Muscle of arm (tissue), 12 donors: Measurements from ENCODE around the gene SNAPIN. TPM values are rescaled to one million over a fixed set of nuclear protein-coding genes. Genes with fewer than 3 reads are reported as not detected.
A peak's percentile ranks its signal among the peaks of the same experiment; 100 is the strongest.
"Not testable (repeated sequence)": the region's sequence is repeated elsewhere in the genome, so short reads cannot be mapped to it uniquely, and the experiment has no call there.

ENCODE experiments used
- DNase-seq: peaks from one replicate; pipeline ENCODE4 v3.0.0-alpha.2; 2013
- polyA plus RNA-seq, 12 donors: library from polyadenylated mRNA; unstranded; fragments of 120-200 nt; gene quantifications; one replicate each; pipeline ENCODE4 v1.2.1, GENCODE V29; 2013; ENCODE audit not compliant: insufficient read length in 12 of 12

SNAPIN gene
- polyA plus RNA-seq, 12 donors, result 31.5 to 54.8 (median 50.2) TPM; not detected in 1

DNA sequence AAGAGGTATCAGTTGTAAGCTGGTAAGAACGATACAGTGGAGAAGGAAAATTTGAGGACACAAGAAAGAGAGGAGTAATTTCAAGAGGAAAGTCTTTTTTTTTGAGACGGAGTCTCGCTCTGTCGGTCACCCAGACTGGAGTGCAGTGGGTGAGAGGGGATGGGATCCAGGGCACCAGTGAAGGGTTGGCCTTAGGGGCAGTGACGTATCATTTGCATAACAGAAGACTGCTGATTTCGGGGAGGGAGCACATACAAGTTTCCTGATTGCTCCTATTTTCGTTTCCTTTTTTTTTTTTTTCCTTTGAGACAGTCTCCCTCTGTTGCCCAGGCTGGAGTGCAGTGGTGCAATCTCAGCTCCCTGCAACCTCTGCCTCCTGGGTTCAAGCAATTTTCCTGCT is 35.4 kb upstream of the SNAPIN start:
- DNase-seq, result no peak

DNA sequence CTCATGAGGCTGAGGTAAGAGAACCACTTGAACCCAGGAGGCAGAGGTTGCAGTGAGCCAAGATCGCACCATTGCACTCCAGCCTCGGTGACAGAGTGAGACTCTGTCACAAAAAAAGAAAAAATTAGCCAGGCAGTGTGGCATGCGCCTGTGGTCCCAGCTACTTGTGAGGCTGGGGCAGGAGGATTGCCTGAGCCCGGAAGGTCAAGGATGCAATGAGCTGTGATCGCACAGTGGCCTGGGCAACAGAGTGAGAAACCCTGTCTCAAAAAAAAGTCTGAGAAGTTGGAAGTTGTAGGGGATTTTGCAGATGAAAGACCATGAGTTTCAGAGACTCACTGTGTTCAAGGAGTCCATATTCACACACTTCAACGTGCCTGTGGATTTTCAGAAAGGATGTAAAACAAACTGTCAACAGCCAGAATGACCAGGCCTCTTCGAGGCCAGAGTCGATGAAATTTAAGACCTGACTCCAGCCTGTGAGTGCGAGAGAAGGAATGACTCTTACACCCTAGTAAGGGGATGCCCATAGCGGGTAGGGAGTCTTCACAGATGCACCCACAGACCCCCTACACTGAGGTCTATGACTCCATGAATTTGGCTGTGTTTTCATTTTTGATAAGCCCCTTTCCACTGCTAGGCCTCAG is 33.4 kb upstream of the SNAPIN start:
- DNase-seq, result no peak

DNA sequence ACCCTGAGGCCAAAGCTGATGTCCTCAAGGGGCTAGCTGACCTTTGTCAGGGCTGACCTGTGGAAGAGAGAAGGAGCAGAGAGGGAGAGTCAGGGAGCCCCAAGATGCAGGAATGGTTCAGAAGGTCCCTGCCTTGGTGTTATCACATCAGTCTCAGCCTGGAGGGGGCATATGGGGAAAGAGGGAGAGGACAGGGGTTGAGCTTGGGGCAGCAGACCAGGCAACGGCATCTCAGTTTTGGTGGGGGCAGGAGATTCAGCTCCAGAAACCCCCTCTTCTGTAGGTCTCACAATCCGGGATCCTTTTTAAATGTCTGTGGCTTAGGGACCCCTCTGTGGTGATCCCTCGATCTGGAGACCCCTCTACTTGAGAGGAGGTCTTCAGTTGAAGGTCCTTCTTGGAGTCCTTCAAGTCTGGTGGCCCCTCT is 32.0 kb upstream of the SNAPIN start:
- DNase-seq, result no peak

DNA sequence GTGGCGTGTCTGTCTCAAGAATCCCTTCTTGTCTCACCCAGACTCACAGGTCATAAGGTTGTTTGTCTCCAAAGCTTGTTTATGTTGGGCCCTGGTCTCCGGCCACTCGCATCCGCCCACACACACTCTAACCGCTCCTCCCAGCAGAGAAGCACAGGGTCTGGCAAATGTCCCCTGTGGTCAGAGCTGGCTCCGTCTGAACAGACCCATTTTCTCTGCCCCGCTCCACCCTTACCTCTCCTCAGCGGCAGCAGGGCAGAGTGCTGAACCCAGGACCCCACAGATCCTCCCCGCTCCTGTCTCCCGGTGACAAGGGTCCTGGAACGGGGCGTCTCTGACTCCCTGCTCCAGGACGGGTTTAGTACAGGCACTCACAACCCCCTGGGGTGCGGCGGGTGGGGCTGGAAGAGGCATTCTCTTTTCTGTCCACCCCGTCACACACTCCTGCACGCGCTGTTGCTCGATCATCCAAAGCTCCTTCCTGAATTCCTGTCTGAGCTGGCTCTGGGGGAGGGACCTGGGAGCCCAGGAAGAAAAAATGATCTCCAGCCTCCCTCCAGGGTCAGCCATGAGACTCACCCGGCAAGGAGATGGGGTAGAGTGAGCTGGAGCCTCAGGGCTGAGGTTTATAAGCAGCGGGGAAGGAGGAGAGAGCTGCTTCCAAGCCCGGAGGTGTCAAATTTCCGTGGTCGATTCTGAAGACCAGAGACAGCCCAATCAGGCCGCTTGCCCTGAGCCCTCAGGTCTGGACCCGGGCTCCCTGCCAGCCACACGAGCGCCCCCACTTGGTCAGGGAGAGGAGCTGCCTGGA is 31.4 kb upstream of the SNAPIN start, which contains the start of gene S100A13:
TSS of gene S100A13 (minus strand) at position 602 of the 811 bp plus-strand sequence. CDS start 1,033 bp downstream, outside the sequence.
- peak; percentile 84 for DNase-seq

DNA sequence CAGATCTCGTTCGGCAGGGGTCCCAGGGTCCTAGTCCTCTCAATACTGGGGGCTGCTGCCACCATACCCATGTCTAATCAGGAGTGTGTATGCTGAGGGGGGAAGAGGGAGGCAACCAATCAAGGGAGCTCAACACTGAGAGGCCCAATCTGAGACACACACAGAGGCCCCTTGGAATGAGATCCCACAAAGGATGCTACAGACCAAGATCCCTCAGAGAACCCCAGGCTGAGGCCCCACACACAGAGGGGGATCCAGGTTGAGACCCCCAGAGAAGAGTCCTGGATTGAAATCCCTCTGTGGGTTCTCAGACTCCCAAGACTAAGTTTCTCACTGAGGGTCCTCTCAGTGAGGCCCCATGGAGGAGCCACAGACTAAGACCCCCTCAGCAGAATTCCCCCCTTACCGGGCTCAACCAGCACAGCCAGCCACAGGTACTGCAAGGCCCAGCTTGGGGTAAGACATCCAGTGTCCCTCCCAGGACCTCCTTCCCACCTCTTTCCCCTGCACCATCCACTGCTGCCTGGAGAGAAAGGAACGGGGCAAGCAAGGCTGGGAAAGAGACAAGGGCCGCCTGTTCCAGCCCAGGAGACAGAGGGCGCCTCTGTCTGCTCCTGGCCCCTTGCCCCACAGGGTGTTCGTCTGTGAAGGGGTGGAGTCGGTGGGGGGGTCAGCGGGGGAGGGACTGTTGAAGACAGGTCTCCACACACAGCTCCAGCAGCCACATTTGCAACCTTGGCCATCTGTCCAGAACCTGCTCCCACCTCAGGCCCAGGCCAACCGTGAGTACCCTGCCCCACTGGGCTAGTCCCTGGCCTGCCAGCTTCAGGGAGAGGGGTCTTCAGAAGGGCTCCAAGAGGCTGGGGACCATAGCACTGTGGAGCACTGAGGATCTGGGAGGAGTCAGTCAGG is 30.5 kb upstream of the SNAPIN start, which contains the start of gene S100A1:
TSS of gene S100A1 (plus strand) at position 720 of the 912 bp plus-strand sequence. CDS start 2,088 bp downstream, outside the sequence.
- no peak for DNase-seq

DNA sequence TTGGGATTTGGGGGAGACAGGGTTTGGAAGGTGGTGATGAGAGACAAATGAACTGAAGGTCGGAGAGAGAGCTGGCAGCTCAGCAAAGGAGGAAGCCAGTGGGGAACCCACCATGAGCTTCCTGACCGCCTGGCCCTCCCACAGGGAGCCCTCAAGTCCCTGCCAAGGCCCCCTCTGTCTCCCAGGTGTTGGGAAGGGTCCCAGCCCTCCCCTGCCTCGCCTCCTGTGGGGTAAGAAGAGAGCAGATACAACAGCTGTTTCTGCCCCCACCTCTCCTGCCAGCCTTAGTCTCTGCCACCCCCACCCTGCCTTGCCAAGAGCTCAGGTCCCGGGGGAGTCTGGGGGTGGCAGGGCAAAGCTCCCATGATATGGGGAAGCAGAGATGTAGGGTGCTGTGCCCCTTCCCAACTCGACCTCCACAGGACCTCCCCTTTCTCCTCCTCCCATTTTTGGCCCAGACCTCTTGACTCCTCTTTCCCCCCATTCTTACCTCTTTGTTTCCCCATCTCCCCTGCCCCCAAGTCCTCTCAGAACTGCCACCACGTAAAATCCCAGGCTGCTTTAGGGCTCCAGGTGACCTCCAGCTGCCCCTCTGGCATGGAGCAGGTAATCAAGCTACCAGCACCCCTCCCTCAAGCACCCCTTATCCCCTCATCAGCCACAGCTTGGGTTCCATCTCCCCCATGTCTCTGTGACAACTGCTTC is 29.7 kb upstream of the SNAPIN start:
- DNase-seq, result no peak

DNA sequence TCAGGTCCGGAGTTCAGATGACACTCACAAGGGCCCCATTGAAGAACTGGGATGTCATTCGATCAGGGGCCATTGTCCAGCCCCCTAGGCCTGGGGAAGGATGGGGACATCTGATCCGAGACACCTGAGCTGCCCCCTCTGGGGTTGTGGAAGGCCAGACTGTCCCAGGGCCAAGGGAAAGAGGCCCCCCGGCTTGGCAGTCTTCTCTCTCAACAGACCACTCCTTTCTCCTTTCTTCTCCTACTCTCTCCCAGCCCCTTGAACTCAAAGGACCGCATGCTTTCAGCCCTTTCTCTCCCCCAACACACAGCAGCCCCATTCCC is 29.2 kb upstream of the SNAPIN start:
- no peak for DNase-seq

DNA sequence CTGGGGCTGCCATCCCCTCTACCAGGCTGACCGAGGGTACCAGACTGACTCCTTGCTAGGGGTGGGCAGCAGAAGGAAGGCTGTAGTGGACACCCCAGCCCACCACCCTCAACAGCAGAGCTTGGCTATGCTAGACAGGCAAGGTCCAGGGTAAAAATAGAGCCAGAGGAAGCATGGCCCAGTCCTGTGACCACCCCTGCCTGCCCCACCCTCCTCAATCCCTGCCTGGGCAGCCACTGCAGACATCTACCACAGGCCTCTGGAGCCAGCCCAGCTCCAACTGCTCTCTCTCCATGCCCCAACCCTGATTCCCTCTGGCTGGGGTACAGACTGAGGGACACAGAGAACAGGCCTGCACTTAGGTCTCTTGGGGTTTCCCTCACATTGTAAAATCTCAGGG is 28.5 kb upstream of the SNAPIN start:
- DNase-seq, result no peak

DNA sequence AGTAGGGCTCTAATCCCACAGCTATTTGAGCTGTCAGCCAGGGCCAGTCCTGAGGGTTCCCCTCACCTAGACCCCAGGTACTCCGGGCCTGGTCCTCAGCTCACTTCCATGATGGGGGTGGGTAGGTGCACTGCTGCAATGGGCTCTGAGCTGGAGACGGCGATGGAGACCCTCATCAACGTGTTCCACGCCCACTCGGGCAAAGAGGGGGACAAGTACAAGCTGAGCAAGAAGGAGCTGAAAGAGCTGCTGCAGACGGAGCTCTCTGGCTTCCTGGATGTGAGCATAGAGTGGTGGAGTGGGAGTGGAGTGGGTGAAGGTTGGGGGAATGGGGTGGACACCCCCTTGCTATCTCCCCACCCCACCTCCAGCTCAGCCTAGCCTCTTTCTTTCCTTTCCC is 28.1 kb upstream of the SNAPIN start:
- no peak for DNase-seq

DNA sequence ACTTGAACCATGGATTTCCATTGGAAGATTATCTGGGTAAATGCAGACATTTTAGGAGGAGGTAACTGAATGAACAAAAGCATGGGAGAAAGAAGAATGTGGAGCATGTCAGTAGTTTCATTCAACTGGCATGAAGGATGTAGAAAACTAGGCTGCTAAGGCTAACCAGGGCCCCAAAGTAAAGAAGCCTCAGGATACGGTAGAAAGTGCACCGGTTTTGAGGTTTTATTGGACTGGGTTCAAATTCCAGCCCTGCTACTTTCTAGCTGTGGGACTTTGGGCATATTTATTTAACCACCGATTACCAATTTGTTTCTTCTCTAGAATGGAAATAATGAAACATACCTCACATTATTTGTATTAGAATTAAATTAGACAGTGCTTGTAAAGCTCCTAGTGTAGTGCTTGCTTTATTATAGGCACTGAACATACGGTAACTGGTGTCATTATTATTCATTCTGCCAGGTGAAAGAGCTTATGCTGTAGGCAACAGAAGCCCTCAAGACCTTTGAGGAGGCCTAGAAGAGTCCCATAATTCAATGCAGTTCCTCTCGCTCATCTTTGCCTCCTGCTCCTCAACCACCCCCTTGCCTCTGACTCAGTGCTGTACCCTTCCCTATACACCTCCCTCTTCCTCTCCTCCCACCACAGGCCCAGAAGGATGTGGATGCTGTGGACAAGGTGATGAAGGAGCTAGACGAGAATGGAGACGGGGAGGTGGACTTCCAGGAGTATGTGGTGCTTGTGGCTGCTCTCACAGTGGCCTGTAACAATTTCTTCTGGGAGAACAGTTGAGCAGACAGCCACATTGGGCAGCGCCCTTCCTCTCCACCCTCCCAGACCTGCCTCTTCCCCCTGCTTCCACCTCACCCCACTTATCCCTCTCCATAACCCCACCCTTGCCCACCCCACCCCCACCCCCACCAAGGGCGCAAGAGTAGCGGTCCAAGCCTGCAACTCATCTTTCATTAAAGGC is 27.2 kb upstream of the SNAPIN start:
- no peak for DNase-seq

DNA sequence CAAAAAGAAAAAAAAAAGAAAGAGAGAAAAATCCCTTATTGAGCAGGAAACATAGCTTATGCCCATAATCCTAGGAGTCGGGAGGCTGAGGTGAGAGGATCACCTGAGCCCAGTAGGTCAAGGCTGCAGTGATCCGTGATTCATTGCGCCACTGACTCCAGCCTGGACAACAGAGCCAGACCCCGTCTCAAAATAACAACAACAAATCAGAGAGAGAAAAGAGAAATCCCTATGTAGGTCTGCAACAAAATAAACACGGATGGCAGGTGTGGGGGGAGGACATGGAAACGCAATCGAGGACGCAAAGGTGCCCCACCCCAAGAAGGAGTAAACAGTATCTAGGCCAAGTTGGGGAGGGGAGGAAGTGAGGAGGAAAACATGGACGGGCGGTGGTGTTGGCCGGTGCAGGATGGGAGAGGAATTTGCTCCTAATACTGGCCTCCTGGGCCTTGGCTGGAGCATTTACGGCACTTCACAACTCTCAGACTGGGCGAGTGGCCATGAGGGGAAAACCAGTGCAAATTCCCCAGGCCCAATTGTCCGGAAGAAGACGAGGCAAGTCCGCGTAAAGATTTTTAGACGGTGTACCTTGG is 25.2 kb upstream of the SNAPIN start:
- DNase-seq, result no peak

DNA sequence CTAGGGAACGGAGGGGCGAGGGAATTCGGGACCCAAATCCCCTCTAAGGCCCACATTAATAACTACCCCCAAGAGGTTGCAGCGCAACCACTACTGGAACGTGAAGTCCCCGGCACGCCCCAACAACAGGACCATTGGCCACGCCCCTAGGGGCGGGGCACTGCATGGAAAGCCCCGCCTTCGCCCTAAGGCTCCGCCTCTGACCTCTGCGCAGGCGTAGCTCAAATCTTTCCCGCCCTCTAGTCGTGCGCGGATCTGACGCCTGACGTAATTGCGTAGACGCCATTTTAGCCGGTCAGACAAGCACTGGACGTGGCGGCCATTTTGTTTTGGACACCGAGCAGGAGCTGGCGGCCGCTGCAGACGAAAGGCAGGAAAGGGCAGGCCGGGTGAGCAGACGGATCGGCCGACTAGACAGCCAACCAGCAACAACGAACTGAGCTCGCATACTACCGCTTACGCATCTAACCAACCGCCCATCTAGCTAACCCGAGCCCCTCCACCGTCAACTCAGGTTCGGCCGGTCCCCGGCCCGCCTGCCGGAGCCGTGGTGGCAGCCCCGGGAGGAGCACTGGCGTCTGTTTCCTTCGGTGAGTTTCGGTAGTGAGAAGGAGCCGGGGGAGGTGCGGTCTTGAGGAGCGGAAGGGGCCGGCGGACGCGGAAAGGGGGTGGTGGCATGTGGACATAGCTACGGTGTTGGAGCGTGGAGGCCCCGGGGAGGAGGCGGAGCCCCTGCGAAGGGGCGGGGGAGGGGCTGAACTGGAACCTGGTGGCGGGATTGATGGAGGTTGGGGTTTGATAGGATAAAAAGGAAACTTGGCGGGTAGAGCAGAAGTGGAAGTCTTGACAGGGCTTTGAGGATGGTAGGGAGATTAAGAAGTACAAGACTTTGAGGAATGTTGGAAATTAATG is 24.5 kb upstream of the SNAPIN start, which contains the start of gene CHTOP:
TSS of gene CHTOP (plus strand) at position 313 of the 912 bp plus-strand sequence. CDS start 2,523 bp downstream, outside the sequence.
- peak; percentile 99 for DNase-seq

DNA sequence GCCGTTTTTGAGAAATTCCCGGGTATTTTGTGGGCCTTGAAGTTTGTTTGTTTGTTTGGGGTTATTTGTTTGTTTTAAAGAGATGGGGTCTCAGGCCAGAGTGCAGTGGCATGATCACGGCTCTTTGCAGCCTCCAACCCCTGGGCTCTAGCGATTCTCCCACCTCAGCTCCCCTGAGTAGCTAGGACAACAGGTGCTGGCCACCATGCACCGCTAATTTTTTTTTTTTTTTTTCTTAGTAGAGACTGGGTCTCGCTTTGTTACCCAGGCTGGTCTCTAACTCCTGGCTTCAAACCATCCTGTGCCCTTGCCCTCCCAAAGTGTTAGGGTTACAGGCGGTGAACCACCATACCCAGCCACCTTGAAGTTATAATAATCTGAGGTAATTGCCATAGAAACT is 22.6 kb upstream of the SNAPIN start:
- no peak for DNase-seq

DNA sequence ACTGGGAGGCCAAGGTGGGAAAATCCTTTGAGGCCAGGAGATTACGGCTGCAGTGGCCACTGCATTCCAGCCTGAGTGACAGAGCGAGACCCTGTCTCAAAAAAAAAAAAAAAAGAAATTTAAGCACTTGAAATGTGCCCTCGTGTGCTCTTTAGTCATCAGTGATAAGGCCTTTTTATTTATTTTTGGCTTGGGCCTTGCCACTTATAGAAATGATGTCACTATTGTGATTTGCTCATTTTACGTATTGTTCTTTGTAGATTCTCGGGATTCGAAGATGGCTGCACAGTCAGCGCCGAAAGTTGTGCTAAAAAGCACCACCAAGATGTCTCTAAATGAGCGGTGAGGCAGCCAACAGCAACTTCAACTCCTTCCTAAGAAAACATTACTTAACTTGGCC is 22.2 kb upstream of the SNAPIN start:
- DNase-seq, result no peak

DNA sequence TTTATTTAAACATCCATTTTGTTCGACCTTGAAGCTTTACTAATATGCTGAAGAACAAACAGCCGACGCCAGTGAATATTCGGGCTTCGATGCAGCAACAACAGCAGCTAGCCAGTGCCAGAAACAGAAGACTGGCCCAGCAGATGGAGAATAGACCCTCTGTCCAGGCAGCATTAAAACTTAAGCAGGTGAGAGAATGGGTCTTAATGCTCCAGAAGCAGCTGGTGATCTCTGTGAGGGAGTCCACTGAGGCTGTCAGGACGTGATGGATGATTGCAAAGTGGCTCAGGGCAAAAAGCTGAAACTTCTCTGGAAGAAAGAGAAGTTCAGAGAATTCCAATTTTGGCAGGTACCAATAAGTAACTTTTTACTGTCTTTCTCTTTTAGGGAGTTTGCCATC is 20.2 kb upstream of the SNAPIN start:
- no peak for DNase-seq

DNA sequence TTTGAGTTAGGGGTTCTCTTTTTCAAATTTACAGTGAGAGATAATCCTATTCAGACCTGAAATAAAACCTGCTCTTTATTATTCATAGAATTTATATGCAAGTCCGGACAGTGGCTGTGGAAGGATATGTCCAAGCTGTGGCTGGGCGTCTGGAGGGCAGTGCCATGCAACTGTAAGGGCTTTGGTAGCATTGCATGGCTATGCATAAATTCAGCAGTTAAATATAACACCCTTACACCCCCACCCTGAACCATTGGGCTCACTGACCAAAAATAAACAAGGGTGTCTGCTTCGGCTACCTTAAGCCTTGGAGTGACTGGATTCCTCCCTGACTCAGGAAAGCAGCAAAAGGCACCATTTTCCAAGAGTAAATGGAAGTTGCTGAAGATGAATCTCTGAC is 19.2 kb upstream of the SNAPIN start:
- DNase-seq, result no peak

DNA sequence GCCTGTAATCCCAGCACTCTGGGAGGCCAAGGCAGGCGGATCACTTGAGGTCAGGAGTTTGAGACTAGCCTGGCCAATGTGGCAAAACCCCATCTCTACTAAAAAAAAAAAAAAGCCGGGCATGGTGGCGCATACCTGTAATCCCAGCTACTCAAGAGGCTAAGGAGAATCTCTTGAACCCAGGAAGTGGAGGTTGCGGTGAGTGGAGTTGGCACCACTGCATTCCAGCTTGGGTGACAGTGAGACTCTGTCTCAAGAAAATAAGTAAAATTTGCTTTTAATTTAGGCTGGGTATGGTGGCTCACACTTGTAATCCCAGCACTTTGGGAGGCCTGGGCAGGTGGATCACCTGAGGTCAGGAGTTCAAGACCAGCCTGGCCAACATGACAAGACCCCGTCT is 18.3 kb upstream of the SNAPIN start:
- DNase-seq, result not testable (repeated sequence)

DNA sequence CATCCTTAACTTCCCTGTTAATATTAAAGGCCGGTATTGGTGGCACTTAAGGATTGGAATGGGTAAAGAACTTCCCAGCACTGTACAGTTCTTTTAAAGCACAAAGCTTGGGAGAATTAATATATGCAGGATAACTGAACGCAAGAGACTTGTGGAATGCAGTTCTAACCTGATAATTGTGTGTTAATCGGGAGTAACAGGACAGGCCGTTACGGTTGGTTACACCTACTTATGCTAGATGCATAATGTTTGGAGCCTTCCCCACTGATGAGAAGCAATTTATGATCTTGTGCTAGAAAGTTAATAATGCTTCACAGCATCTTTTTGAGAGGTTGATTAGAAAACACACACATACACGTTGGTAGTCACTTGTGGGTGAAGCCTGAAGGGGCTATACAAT is 17.6 kb upstream of the SNAPIN start:
- DNase-seq, result no peak

DNA sequence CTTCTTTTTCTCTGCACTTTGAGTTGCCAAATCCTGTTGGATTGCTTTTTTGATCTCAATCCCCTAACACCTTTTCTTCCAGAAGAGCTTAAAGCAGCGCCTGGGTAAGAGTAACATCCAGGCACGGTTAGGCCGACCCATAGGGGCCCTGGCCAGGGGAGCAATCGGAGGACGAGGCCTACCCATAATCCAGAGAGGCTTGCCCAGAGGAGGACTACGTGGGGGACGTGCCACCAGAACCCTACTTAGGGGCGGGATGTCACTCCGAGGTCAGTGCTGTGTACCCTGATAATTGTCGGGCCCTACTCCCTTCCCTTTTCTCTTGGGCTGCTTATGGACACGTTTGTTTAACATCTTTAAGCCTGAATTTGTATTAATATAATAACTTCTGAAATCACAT is 16.3 kb upstream of the SNAPIN start:
- DNase-seq, result no peak
